ENCODE measurements around the gene PLA2G5.

The PLA2G5 gene

DNA sequence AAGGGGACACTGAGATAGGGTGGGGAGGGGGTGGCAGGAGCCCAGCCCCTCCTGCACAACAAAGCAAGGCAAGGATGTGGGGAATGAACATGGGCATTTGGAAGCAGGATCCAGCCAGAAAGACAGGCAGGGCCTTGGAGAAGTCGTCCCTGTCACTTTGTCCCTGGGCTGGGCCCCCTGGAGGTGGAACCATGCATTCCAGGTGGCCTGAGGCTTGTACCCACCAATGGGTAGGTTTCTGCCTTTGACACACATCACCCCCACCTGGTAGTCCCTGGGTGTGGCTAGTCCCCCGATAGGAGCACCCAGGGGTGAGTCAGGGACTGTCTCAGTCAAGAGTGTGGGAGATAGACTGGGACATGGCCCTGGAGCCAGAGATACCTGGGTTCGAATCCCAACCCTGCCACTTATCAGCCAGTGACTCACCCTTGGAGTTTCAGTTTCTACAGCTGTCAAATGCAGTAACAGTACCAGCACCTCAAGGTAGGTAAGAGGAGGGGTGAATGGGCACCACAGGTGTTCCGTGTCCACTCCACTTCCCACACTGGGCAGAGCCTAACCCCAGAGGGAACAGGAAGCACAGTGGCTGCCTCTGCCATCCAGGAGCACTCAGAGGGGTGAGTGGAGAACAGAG lies 39.3 kb downstream of the PLA2G5 start:
- Histone ChIP-seq H3K9ac (no peak overlapping the region), H3K79me2 (ENCODE audit: insufficient read depth, low read depth) (no peaks in the 10 kb centered on the region), H2AFZ (ENCODE audit: low read depth) (no peak overlapping the region), H3K36me3 (ENCODE audit: insufficient read depth) (no peaks in the 10 kb centered on the region), H4K20me1 (ENCODE audit: insufficient read depth) (no peaks in the 10 kb centered on the region), H3K4me1 (ENCODE audit: low read depth, poor library complexity, severe bottlenecking) (no peaks in the 10 kb centered on the region), H3K4me2 (no peak overlapping the region), H3K27ac (no peak overlapping the region), H3K4me3 (IDR thresholded peaks at IDR 0.05; ENCODE audit: insufficient read depth, low read depth, low read length) (no peak overlapping the region), H3K27me3 (ENCODE audit: insufficient read depth, low read depth) (peaks cover 10% of the 10 kb centered on the region; the same call in 1 of the 2 replicates)
- TF ChIP-seq, protein P1, sequence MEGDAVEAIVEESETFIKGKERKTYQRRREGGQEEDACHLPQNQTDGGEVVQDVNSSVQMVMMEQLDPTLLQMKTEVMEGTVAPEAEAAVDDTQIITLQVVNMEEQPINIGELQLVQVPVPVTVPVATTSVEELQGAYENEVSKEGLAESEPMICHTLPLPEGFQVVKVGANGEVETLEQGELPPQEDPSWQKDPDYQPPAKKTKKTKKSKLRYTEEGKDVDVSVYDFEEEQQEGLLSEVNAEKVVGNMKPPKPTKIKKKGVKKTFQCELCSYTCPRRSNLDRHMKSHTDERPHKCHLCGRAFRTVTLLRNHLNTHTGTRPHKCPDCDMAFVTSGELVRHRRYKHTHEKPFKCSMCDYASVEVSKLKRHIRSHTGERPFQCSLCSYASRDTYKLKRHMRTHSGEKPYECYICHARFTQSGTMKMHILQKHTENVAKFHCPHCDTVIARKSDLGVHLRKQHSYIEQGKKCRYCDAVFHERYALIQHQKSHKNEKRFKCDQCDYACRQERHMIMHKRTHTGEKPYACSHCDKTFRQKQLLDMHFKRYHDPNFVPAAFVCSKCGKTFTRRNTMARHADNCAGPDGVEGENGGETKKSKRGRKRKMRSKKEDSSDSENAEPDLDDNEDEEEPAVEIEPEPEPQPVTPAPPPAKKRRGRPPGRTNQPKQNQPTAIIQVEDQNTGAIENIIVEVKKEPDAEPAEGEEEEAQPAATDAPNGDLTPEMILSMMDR (conservative IDR thresholded peaks at IDR 0.05; ENCODE audit: low read depth, low read length): no peak

DNA sequence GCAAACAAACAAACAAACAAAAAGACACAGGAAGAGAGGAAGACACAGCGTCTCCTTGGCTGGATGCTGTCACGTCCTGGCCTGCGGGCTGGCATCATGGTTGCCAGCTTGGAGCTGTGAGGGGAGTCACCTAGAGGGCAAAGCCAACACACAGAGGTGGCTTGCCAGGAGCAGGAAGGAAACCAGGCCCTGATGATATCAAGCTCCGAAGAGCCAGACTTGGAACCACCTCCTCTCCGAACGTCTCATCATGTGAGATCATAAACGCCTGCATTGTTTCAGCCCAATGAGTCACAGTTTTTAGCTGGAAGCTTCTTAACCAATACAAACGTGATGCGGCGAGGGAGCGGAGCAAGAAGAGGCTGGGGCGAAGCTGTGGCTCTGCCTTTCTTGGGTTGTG lies 40.7 kb downstream of the PLA2G5 start:
- Histone ChIP-seq H3K4me1 (ENCODE audit: low read depth, poor library complexity, severe bottlenecking) (no peaks in the 10 kb centered on the region), H3K27ac (no peak overlapping the region), H3K36me3 (ENCODE audit: insufficient read depth) (no peaks in the 10 kb centered on the region), H3K79me2 (ENCODE audit: insufficient read depth, low read depth) (no peaks in the 10 kb centered on the region), H3K4me3 (IDR thresholded peaks at IDR 0.05; ENCODE audit: insufficient read depth, low read depth, low read length) (no peak overlapping the region), H3K9ac (no peak overlapping the region), H3K27me3 (ENCODE audit: insufficient read depth, low read depth) (peaks cover 6% of the 10 kb centered on the region; the same call in 1 of the 2 replicates), H2AFZ (ENCODE audit: low read depth) (no peak overlapping the region), H4K20me1 (ENCODE audit: insufficient read depth) (no peaks in the 10 kb centered on the region), H3K4me2 (no peak overlapping the region)
- TF ChIP-seq, protein P1 (conservative IDR thresholded peaks at IDR 0.05; ENCODE audit: low read depth, low read length): no peak

DNA sequence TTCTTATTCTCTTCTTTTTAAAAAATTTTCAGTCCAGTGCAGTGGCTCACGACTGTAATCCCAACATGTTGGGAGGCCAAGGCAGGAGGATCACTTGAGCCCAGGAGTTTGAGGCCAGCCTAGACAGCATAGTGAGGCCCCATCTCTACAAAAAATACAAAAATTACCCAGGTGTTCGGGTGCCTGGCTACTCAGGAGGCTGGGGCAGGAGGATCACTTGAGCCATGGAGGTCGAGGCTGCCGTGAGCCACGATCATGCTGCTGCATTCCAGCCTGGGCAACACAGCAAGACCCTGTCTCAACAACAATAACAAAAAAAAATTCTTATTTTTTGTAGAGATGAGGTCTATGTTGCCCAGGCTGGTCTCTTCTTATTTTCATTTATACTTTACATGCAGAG lies 41.5 kb downstream of the PLA2G5 start:
- TF ChIP-seq, protein P1 (conservative IDR thresholded peaks at IDR 0.05; ENCODE audit: low read depth, low read length): no peak
- Histone ChIP-seq H4K20me1 (ENCODE audit: insufficient read depth) (no peaks in the 10 kb centered on the region), H3K36me3 (ENCODE audit: insufficient read depth) (no peaks in the 10 kb centered on the region), H3K79me2 (ENCODE audit: insufficient read depth, low read depth) (no peaks in the 10 kb centered on the region), H2AFZ (ENCODE audit: low read depth) (no peak overlapping the region), H3K4me3 (IDR thresholded peaks at IDR 0.05; ENCODE audit: insufficient read depth, low read depth, low read length) (no peak overlapping the region), H3K4me1 (ENCODE audit: low read depth, poor library complexity, severe bottlenecking) (no peaks in the 10 kb centered on the region), H3K27ac (no peak overlapping the region), H3K27me3 (ENCODE audit: insufficient read depth, low read depth) (peaks cover 3% of the 10 kb centered on the region; the same call in 1 of the 2 replicates), H3K9ac (no peak overlapping the region), H3K4me2 (no peak overlapping the region)

DNA sequence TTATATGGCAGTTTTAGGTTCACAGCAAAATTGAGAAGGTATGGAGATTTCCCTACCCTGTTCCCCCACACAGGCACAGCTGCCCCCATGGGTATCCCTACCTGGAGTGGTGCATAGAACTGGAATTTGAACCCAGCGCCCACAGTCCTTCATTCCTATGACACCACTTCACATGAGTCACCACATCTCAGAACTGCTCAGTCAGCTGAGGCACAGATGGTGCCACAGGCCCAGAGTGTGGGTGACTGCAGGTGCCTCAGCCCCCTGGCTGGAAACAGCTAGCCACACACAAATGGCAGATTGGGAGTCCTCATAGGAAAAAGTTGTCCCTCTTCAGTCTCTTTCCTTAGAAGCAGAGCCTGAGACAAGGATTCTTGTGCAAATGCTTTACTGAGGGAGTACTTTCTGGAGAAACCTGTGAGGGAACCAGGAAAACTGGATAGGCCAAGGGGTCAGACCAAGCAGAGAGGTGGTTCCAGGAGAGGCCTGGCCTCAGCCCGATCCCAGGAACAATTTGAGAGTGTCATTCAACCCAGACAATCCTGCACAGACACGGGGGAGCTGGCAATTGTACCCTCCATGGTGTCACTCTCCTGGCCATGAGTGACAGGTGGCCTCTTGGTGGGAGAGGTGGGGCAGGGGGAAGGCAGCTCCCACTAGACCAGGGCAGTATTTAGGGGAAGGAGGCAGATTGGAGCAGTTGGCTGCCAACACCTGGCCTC lies 42.4 kb downstream of the PLA2G5 start:
- no peak overlapping the region for H3K27ac ChIP-seq
- no peak overlapping the region for H3K9ac ChIP-seq
- no peak overlapping the region for H3K4me3 ChIP-seq (IDR thresholded peaks at IDR 0.05; ENCODE audit: insufficient read depth, low read depth, low read length)
- H3K4me1 ChIP-seq (ENCODE audit: low read depth, poor library complexity, severe bottlenecking): no peaks in the 10 kb centered on the region
- TF ChIP-seq, protein P1 (conservative IDR thresholded peaks at IDR 0.05; ENCODE audit: low read depth, low read length): no peak
- no peak overlapping the region for H3K4me2 ChIP-seq
- H2AFZ ChIP-seq (ENCODE audit: low read depth): no peak overlapping the region
- H3K79me2 ChIP-seq (ENCODE audit: insufficient read depth, low read depth): no peaks in the 10 kb centered on the region
- no peaks in the 10 kb centered on the region for H4K20me1 ChIP-seq (ENCODE audit: insufficient read depth)
- H3K27me3 ChIP-seq (ENCODE audit: insufficient read depth, low read depth): peaks cover 3% of the 10 kb centered on the region; the same call in 1 of the 2 replicates
- no peaks in the 10 kb centered on the region for H3K36me3 ChIP-seq (ENCODE audit: insufficient read depth)

All from KMS-11 (cell line).